ENCODE results near the gene KRTAP5-9. TPM values are rescaled to one million over a fixed set of nuclear protein-coding genes. Genes with fewer than 3 reads are reported as not detected.

KRTAP5-9 gene
- total and polyA plus RNA-seq, 2 experiments from 2014 or later = 0.24 TPM; not detected in 1

DNA sequence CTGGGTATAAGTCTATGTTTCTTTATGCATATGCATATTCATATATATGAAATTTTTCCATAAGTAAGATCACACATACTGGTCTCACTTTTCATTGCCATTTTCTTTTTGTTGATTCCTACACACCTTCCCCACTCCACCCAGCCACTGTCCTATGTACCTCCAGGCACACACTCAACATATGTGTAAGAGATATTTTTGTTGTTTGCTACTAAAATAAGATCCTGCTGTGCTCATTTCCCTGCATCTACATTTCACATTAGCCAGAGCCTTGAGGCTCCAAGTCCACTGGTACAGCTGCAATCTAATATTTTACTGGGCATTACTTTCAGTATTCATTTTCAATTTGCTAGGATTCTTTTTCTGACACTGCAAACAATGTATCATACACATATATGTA is 9.0 kb downstream of the KRTAP5-9 start:
- Histone ChIP-seq H3F3A (replicated peaks; ENCODE audit: low read depth) (no peaks in the 10 kb centered on the region), H3K27me3 (ENCODE audit: insufficient read depth) (no peaks in the 10 kb centered on the region), H3K4me3 (no peak overlapping the region), H3K36me3 (ENCODE audit: insufficient read depth) (peaks cover 3% of the 10 kb centered on the region; the same call in 1 of the 2 replicates), H3K4me1 (ENCODE audit: insufficient read depth) (no peaks in the 10 kb centered on the region), H4K20me1 (replicated peaks; ENCODE audit: insufficient read depth) (no peaks in the 10 kb centered on the region), H3K27ac (ENCODE audit: low read depth) (no peak overlapping the region), H3K79me2 (replicated peaks; ENCODE audit: insufficient read depth) (no peaks in the 10 kb centered on the region), H2AFZ (no peak overlapping the region), H3K9me2 (ENCODE audit: insufficient read depth) (no peaks in the 10 kb centered on the region), H3K4me2 (no peak overlapping the region)
- peaks cover 2% of the 10 kb centered on the region for H3K27me3 Mint-ChIP-seq (ENCODE audit: insufficient read depth, low read depth, poor library complexity)
- ATAC-seq (no peak), DNase-seq (ENCODE audit: low spot score) (no peak)
- no peaks in the 10 kb centered on the region for H3K4me1 Mint-ChIP-seq
- TF ChIP-seq ZNF114 (CRISPR knock-in tag; IDR thresholded peaks at IDR 0.05) (no peak), EZH2 (IDR thresholded peaks at IDR 0.05; ENCODE audit: low read depth, unreplicated experiment) (no peak), POLR2AphosphoS5 (IDR thresholded peaks at IDR 0.05; ENCODE audit: low read depth) (no peak), NANOG (IDR thresholded peaks at IDR 0.05; ENCODE audit: borderline replicate concordance) (no peak), EZH2phosphoT487 (IDR thresholded peaks at IDR 0.05; ENCODE audit: unreplicated experiment) (no peak), STAT1 (IDR thresholded peaks at IDR 0.05; ENCODE audit: unreplicated experiment) (no peak), ZNF331 (CRISPR knock-in tag; IDR thresholded peaks at IDR 0.05; ENCODE audit: low read depth) (no peak), JUNB (IDR thresholded peaks at IDR 0.05; ENCODE audit: unreplicated experiment) (no peak), CREB1 (CRISPR knock-in tag; IDR thresholded peaks at IDR 0.05; ENCODE audit: low read depth) (no peak)
- TF ChIP-seq, protein P1, sequence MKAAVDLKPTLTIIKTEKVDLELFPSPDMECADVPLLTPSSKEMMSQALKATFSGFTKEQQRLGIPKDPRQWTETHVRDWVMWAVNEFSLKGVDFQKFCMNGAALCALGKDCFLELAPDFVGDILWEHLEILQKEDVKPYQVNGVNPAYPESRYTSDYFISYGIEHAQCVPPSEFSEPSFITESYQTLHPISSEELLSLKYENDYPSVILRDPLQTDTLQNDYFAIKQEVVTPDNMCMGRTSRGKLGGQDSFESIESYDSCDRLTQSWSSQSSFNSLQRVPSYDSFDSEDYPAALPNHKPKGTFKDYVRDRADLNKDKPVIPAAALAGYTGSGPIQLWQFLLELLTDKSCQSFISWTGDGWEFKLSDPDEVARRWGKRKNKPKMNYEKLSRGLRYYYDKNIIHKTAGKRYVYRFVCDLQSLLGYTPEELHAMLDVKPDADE (IDR thresholded peaks at IDR 0.05) = no peak
- TF ChIP-seq, protein P2, sequence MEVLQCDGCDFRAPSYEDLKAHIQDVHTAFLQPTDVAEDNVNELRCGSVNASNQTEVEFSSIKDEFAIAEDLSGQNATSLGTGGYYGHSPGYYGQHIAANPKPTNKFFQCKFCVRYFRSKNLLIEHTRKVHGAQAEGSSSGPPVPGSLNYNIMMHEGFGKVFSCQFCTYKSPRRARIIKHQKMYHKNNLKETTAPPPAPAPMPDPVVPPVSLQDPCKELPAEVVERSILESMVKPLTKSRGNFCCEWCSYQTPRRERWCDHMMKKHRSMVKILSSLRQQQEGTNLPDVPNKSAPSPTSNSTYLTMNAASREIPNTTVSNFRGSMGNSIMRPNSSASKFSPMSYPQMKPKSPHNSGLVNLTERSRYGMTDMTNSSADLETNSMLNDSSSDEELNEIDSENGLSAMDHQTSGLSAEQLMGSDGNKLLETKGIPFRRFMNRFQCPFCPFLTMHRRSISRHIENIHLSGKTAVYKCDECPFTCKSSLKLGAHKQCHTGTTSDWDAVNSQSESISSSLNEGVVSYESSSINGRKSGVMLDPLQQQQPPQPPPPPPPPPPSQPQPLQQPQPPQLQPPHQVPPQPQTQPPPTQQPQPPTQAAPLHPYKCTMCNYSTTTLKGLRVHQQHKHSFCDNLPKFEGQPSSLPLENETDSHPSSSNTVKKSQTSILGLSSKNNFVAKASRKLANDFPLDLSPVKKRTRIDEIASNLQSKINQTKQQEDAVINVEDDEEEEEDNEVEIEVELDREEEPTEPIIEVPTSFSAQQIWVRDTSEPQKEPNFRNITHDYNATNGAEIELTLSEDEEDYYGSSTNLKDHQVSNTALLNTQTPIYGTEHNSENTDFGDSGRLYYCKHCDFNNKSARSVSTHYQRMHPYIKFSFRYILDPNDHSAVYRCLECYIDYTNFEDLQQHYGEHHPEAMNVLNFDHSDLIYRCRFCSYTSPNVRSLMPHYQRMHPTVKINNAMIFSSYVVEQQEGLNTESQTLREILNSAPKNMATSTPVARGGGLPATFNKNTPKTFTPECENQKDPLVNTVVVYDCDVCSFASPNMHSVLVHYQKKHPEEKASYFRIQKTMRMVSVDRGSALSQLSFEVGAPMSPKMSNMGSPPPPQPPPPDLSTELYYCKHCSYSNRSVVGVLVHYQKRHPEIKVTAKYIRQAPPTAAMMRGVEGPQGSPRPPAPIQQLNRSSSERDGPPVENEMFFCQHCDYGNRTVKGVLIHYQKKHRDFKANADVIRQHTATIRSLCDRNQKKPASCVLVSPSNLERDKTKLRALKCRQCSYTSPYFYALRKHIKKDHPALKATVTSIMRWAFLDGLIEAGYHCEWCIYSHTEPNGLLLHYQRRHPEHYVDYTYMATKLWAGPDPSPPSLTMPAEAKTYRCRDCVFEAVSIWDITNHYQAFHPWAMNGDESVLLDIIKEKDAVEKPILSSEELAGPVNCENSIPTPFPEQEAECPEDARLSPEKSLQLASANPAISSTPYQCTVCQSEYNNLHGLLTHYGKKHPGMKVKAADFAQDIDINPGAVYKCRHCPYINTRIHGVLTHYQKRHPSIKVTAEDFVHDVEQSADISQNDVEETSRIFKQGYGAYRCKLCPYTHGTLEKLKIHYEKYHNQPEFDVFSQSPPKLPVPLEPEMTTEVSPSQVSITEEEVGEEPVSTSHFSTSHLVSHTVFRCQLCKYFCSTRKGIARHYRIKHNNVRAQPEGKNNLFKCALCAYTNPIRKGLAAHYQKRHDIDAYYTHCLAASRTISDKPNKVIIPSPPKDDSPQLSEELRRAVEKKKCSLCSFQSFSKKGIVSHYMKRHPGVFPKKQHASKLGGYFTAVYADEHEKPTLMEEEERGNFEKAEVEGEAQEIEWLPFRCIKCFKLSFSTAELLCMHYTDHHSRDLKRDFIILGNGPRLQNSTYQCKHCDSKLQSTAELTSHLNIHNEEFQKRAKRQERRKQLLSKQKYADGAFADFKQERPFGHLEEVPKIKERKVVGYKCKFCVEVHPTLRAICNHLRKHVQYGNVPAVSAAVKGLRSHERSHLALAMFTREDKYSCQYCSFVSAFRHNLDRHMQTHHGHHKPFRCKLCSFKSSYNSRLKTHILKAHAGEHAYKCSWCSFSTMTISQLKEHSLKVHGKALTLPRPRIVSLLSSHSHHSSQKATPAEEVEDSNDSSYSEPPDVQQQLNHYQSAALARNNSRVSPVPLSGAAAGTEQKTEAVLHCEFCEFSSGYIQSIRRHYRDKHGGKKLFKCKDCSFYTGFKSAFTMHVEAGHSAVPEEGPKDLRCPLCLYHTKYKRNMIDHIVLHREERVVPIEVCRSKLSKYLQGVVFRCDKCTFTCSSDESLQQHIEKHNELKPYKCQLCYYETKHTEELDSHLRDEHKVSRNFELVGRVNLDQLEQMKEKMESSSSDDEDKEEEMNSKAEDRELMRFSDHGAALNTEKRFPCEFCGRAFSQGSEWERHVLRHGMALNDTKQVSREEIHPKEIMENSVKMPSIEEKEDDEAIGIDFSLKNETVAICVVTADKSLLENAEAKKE (CRISPR knock-in tag; IDR thresholded peaks at IDR 0.05) = no peak
- TF ChIP-seq, protein P3, sequence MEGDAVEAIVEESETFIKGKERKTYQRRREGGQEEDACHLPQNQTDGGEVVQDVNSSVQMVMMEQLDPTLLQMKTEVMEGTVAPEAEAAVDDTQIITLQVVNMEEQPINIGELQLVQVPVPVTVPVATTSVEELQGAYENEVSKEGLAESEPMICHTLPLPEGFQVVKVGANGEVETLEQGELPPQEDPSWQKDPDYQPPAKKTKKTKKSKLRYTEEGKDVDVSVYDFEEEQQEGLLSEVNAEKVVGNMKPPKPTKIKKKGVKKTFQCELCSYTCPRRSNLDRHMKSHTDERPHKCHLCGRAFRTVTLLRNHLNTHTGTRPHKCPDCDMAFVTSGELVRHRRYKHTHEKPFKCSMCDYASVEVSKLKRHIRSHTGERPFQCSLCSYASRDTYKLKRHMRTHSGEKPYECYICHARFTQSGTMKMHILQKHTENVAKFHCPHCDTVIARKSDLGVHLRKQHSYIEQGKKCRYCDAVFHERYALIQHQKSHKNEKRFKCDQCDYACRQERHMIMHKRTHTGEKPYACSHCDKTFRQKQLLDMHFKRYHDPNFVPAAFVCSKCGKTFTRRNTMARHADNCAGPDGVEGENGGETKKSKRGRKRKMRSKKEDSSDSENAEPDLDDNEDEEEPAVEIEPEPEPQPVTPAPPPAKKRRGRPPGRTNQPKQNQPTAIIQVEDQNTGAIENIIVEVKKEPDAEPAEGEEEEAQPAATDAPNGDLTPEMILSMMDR (conservative IDR thresholded peaks at IDR 0.05; ENCODE audit: low read depth in 2 of 2) = no peak
- TF ChIP-seq, protein P4, sequence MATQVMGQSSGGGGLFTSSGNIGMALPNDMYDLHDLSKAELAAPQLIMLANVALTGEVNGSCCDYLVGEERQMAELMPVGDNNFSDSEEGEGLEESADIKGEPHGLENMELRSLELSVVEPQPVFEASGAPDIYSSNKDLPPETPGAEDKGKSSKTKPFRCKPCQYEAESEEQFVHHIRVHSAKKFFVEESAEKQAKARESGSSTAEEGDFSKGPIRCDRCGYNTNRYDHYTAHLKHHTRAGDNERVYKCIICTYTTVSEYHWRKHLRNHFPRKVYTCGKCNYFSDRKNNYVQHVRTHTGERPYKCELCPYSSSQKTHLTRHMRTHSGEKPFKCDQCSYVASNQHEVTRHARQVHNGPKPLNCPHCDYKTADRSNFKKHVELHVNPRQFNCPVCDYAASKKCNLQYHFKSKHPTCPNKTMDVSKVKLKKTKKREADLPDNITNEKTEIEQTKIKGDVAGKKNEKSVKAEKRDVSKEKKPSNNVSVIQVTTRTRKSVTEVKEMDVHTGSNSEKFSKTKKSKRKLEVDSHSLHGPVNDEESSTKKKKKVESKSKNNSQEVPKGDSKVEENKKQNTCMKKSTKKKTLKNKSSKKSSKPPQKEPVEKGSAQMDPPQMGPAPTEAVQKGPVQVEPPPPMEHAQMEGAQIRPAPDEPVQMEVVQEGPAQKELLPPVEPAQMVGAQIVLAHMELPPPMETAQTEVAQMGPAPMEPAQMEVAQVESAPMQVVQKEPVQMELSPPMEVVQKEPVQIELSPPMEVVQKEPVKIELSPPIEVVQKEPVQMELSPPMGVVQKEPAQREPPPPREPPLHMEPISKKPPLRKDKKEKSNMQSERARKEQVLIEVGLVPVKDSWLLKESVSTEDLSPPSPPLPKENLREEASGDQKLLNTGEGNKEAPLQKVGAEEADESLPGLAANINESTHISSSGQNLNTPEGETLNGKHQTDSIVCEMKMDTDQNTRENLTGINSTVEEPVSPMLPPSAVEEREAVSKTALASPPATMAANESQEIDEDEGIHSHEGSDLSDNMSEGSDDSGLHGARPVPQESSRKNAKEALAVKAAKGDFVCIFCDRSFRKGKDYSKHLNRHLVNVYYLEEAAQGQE (IDR thresholded peaks at IDR 0.05; ENCODE audit: unreplicated experiment) = no peak
- H3K4me3 Mint-ChIP-seq = no peak overlapping the region
- peaks cover 9% of the 10 kb centered on the region; the same call in 2 of the 3 replicates for H3K36me3 Mint-ChIP-seq (ENCODE audit: low read depth)
- H3K9me3 Mint-ChIP-seq = peaks cover 38% of the 10 kb centered on the region
- no peak overlapping the region for H3K27ac Mint-ChIP-seq
